Thoracic aorta (tissue), 2 donors: ENCODE results near the gene SRC. TPM values are rescaled to one million over a fixed set of nuclear protein-coding genes. Genes with fewer than 3 reads are reported as not detected.
A peak's percentile ranks its signal among the peaks of the same experiment; 100 is the strongest.

Experiments
- ATAC-seq: fragments of 150-250 bp; one replicate; pipeline ENCODE4 v1.8.0; 2017; ENCODE audit warnings: low read depth; ENCODE audit not compliant: insufficient number of reproducible peaks, low FRiP score
- DNase-seq: peaks from one replicate; pipeline ENCODE4 v3.0.0-alpha.2; 2020; ENCODE audit warnings: low spot score
- H3K27ac ChIP-seq, 2 donors: fragments of 200-600 bp; sonication (generic); 1 replicate in 1 of 2; 2 replicates in 1 of 2; pipeline ENCODE4 v1.5.1; 2016; ENCODE audit warnings: mild to moderate bottlenecking in 2 of 2, moderate library complexity in 2 of 2
- H3K27me3 ChIP-seq: fragments of 200-600 bp; sonication (generic); replicated peaks from 2 replicates; pipeline ENCODE4 v1.6.0; 2016; ENCODE audit warnings: mild to moderate bottlenecking; ENCODE audit not compliant: insufficient read depth
- H3K36me3 ChIP-seq: fragments of 200-600 bp; sonication (generic); one replicate; pipeline ENCODE4 v1.5.1; 2016
- H3K4me1 ChIP-seq, 2 donors: fragments of 200-600 bp; sonication (generic); 1 replicate in 1 of 2; 2 replicates in 1 of 2; pipeline versions ENCODE4 v1.5.1 to v1.6.0; 2016; ENCODE audit warnings: low read depth in 2 of 2, mild to moderate bottlenecking in 1 of 2; ENCODE audit not compliant: control insufficient read depth in 1 of 2
- H3K4me3 ChIP-seq: fragments of 200-600 bp; sonication (generic); 2 replicates; pipeline ENCODE4 v1.5.1; 2016; ENCODE audit warnings: mild to moderate bottlenecking
- H3K9me3 ChIP-seq: fragments of 200-600 bp; sonication (generic); 2 replicates; pipeline ENCODE4 v1.5.1; 2016
- CTCF ChIP-seq: fragments of 200-600 bp; sonication (generic); IDR thresholded peaks from one replicate; pipeline ENCODE4 v1.5.1; 2019; ENCODE audit warnings: antibody characterized with exemption
- total RNA-seq, 2 donors: library from RNA; depleted of rRNA; stranded (reverse); fragments of >200 nt; gene quantifications; one replicate each; pipeline versions ENCODE4 v1.1.0 to v1.2.3, GENCODE V29; 2016

The SRC gene
- total RNA-seq, 2 donors from 2014 or later = 80.3 to 89.0 TPM

GRCh38 chr20:37317994-37318640, 27.8 kb upstream of the SRC start:
- Histone ChIP-seq H3K9me3 (no peaks in the 10 kb centered on the region), H3K36me3 (peaks cover 14% of the 10 kb centered on the region), H3K4me3 (no peak overlapping the region), H3K27ac (no peak overlapping the region), H3K27me3 (no peaks in the 10 kb centered on the region), H3K4me1 (peaks cover 16 to 33% of the 10 kb centered on the region in 2 donors)
- no peak for TF ChIP-seq CTCF
- ATAC-seq (no peak), DNase-seq (no peak)

- H3K27me3 ChIP-seq = no peaks in the 10 kb centered on the region
- H3K36me3 ChIP-seq = peaks cover 14% of the 10 kb centered on the region
- H3K27ac ChIP-seq = no peak overlapping the region
- no peaks in the 10 kb centered on the region for H3K9me3 ChIP-seq
- H3K4me1 ChIP-seq = peaks cover 14 to 22% of the 10 kb centered on the region in 2 donors
- TF ChIP-seq CTCF = no peak
- ATAC-seq (no peak), DNase-seq (no peak)
- H3K4me3 ChIP-seq = no peak overlapping the region
Observed at GRCh38 chr20:37319151-37319671, 26.7 kb upstream of the SRC start.

- Histone ChIP-seq H3K27ac (peak overlapping the region in 1 of 2 donors; percentile 18), H3K4me1 (peaks cover 11 to 22% of the 10 kb centered on the region in 2 donors), H3K4me3 (no peak overlapping the region), H3K9me3 (no peaks in the 10 kb centered on the region), H3K27me3 (no peaks in the 10 kb centered on the region), H3K36me3 (no peaks in the 10 kb centered on the region)
- TF ChIP-seq CTCF = no peak
- ATAC-seq (no peak), DNase-seq (no peak)
Observed at GRCh38 chr20:37323985-37324384, 22.0 kb upstream of the SRC start.

- H3K27ac ChIP-seq = no peak overlapping the region
Observed at GRCh38 chr20:37325206-37325605, 20.7 kb upstream of the SRC start.

GRCh38 chr20:37326666-37327065, 19.3 kb upstream of the SRC start:
- no peaks in the 10 kb centered on the region for H3K36me3 ChIP-seq
- no peak overlapping the region for H3K4me3 ChIP-seq
- no peak for TF ChIP-seq CTCF
- H3K27me3 ChIP-seq = no peaks in the 10 kb centered on the region
- peak overlapping the region; percentile 50 to 80 for H3K27ac ChIP-seq
- no peaks in the 10 kb centered on the region for H3K9me3 ChIP-seq
- H3K4me1 ChIP-seq = peaks cover 11 to 22% of the 10 kb centered on the region in 2 donors
- DNase-seq (no peak), ATAC-seq (no peak)

More at GRCh38 chr20:37325206-37325605, 20.7 kb upstream of the SRC start:
- no peak for ATAC-seq
- DNase-seq = no peak
- no peak for TF ChIP-seq CTCF
- no peaks in the 10 kb centered on the region for H3K9me3 ChIP-seq
- H3K4me3 ChIP-seq = no peak overlapping the region
- no peaks in the 10 kb centered on the region for H3K27me3 ChIP-seq
- peaks cover 11 to 22% of the 10 kb centered on the region in 2 donors for H3K4me1 ChIP-seq
- no peaks in the 10 kb centered on the region for H3K36me3 ChIP-seq
